ENCODE results near the gene MFF.

DNA sequence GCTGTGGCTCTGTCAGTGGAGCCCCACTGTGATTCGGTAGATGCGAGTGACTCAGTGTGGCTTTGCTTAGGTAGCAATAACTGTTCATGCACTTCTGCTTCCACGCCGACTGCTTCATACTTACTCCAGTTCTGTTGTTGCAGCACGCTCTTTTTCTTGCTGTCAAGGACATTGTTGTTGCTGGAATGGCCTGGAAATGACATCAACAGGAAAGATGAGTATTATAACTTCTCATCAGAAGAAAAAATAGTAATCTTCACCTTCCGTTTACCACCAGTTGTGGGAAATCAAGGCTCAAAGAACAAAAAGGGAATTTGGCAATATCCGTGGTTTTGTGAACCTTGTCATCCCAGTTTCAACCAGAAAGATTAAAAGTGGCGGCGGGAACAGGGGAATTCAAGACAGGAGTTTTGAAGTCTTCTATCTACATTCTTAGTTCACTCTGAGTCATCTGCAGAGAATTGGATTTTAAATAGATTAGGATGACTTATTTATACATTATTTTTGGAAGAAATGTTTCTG is 45.8 kb downstream of the MFF start:
- no peak for TF ChIP-seq CTCF (conservative IDR thresholded peaks at IDR 0.05; ENCODE audit: low read depth, low read length)
- no peak for TF ChIP-seq EZH2 (IDR thresholded peaks at IDR 0.05; ENCODE audit: low read length, unreplicated experiment)

Measured in PC-3 (cell line).